Measurements from ENCODE around the gene LDAF1.
"Not testable (repeated sequence)": the region's sequence is repeated elsewhere in the genome, so short reads cannot be mapped to it uniquely, and the experiment has no call there.

LDAF1 gene

GRCh38 chr16:21195330-21195729, 36.9 kb downstream of the LDAF1 start:
- not testable (repeated sequence) for DNase-seq (ENCODE audit: low read depth)

DNA sequence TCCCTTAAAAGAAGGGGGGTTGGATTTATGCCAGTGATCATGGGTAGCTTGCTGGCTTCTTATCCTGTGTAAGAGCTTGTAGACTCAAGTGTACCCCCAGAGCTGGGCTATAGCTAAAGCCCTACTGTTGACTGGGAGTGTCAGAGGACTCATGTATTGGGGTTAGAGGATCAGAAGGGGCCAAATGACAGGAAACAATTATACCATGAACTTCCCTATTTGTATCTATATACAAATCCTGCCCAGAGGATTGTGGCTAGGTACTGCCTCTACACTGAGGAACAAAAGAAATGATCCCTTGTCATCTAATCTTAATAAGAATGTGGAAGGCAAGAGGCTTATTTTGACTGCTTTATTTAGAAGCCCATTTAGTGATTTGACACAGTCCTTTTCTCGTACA, 38.6 kb downstream of the LDAF1 start:
- DNase-seq (ENCODE audit: low read depth) = no peak

DNA sequence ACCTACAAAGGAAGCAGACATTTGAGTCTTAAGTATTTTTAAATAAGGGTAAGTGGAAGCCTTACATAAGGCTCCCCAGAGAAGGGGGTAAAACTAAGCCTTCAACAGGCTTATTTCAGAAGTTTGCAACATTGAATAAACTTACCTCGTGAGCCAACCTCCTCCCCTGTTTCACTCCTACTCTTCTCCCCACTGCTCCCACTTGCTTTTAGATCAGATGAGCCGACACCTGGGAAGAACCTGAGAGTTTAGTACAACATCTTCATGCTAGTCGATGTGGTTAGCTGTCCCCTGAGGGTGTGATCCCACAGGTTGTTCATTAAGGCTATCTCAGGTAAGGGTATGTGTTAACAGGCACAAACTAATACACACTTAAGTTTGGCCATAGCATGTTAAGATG, 39.1 kb downstream of the LDAF1 start:
- DNase-seq (ENCODE audit: low read depth) = no peak

DNA sequence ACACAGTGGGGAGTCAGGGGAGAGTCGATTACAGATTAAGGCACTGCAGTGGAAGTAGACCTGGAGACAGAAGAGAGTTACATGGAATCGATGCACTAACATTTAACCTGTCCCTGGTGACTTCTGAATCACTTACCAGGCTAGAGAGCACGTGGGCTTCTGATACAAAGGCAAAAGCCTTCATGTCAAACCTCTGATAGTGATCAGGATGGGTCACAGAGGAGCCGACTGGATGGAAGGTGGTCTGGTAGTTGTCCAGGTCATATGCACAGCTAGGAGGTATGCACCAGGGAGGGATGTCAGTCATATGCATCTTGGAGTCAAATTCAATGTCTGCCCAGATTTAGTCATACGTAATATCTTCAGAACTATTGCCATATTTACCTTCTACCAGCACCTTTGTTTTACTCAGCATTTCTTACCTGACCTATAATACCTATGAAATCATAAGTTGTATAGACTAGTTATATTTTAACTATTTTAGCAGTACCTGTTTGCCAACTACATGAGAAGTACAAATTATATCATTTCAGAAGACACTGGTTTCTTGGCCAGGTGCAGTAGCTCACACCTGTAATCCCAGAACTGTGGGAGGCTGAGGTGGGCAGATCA, 41.2 kb downstream of the LDAF1 start:
- DNase-seq (ENCODE audit: low read depth) = no peak

DNA sequence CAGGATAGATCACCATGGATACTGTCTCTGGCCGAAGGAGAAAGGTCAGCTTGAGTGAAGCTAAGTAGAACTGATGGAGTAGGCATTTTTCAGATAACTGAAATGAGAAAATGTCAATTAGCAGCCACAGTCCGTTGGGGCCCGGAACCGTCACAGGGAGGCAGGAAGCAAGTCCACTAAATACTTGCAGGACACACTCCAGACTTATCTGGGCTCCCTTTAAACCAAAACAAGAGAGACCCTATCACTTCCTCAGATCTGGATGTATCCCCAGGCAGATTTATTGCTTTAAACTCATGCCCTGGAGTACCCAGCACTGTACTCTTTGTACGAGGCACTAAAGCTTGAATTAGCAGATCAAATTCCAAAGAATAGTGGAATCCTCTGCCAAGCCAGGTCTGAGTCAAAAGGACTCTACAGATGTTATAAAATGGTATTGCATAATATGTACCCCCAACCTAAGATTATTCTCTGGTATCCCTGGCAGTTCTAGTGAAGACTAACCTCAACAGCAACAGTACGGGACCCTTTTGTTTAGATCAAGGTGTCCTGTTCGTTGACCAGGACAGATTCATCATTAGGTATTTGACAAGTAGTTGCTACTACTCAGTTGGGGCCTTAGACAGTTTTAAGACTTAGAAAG, 44.8 kb downstream of the LDAF1 start:
- no peak for DNase-seq (ENCODE audit: low read depth)

DNA sequence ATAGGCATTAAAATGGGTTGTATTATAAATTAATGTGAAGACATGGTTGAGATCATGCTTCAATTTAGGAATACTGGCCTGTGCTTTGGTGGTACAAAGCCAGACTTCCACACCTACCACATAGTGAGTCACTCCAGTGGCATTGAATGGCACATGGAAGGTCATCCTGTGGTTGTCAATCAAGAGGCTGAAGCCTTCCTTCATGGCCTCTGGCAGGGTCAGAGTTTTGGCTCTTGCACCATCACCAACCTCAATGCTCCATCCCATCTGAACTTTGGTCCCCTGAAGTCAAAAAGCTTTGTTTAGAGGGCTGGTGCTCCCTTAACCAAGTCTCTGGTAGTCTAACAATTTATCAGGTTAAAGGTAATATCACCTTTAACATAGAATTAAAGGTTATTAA, 46.8 kb downstream of the LDAF1 start:
- DNase-seq (ENCODE audit: low read depth) = no peak

DNA sequence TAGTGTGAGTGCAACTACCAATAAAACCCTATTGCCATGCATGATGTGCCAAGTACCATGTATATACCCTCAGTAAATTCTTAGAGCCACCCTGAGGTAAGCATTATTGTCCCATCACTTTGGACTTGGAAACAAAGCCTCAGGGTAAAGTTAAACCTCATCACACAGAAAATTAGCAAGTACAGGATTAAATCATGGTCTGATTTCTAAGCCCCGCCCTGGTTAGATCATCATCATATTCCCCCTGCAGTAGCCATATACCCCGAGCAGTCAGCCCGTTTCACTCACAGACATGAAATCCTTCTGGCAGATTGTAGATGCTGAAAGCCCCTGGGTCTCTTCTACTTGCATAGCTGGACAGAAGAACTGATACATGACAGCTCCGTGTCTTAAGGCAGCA, 48.1 kb downstream of the LDAF1 start:
- no peak for DNase-seq (ENCODE audit: low read depth)

GRCh38 chr16:21208446-21209230, 50.2 kb downstream of the LDAF1 start:
- DNase-seq (ENCODE audit: low read depth) = no peak

GRCh38 chr16:21211486-21211885, 53.0 kb downstream of the LDAF1 start, which contains the start of gene ZP2:
TSS of gene ZP2 (minus strand) at chr16:21211574. CDS start at chr16:21211547, 27 bp downstream.
- DNase-seq (ENCODE audit: low read depth) = no peak

DNA sequence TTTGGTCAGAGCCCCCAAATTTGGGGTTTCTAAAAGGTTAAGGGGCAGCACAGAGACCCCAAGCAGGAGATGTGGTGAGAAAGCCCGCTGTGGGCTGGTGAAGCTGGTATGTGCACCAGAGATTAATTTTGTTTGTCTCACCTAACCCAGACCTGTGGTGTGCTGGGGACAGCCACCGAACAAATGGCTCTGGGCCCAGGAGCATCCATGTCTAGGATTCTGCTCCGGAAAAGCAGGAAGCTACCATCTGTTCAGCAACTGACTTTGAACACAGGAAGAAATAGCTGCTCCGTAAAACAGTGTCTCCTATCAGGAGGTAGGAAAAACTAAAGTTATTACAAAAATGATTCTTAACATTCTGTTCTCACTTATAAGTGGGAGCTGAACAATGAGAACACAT, 55.6 kb downstream of the LDAF1 start:
- DNase-seq (ENCODE audit: low read depth) = no peak

- no peak for DNase-seq (ENCODE audit: low read depth)
These were observed 58.6 kb downstream of the LDAF1 start for GRCh38 chr16:21217121-21217520.

DNA sequence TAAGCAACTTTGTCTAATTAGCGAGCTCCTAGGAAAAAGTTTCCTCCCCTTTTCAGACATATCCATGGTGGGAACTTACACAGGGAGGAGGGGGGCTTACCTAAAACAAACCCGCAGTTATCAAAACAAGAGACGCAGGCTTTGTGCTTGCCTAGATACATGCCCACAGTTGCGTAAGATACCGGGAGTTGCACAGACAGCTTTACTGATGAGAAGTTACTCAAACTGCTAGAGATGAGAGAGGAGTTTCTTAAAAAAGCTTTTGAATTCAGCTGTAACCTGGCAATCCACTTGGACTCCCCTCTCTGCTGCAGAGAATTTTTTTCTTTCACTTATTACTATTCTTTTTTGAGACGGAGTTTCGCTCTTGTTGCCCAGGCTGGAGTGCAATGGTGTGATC, 59.7 kb downstream of the LDAF1 start:
- DNase-seq (ENCODE audit: low read depth) = no peak

GRCh38 chr16:21219551-21219950, 61.1 kb downstream of the LDAF1 start:
- no peak for DNase-seq (ENCODE audit: low read depth)

- no peak for DNase-seq (ENCODE audit: low read depth)
These were observed 64.2 kb downstream of the LDAF1 start for GRCh38 chr16:21222495-21223337.

GRCh38 chr16:21223787-21224186, 65.3 kb downstream of the LDAF1 start:
- no peak for DNase-seq (ENCODE audit: low read depth)

- DNase-seq (ENCODE audit: low read depth) = no peak
These were observed 66.3 kb downstream of the LDAF1 start for GRCh38 chr16:21224800-21225199.

GRCh38 chr16:21226749-21227148, 68.3 kb downstream of the LDAF1 start:
- DNase-seq (ENCODE audit: low read depth) = no peak

DNA sequence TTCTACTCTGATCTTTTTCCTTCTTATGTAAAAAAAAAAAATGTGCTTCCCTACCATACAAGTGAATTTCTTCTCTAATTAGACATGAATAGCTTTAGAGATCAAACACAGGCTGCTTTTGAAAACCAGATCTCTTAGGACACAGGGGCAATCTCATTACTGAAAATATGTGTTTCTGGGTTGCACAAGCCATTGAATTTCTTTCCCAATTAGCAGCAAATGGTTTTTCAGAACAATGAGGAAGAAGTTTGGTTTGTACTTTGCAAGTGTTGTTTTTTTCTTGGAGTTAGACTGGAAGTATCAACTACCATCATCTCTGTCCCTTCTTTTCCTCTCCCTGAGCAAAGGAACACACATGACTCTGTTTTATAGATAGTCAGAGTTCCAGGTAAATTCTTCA, 69.4 kb downstream of the LDAF1 start:
- DNase-seq (ENCODE audit: low read depth) = no peak

GRCh38 chr16:21228361-21228872, 69.9 kb downstream of the LDAF1 start:
- DNase-seq (ENCODE audit: low read depth) = no peak
